ENCODE data around the gene CMBL.
"Not testable (repeated sequence)": the region's sequence is repeated elsewhere in the genome, so short reads cannot be mapped to it uniquely, and the experiment has no call there.

The CMBL gene

GRCh38 chr5:10257870-10258269, 49.8 kb downstream of the CMBL start:
- no peak for DNase-seq (ENCODE audit: low read depth in 3 of 3)

- DNase-seq (ENCODE audit: low read depth in 3 of 3): no peak
These were observed 53.0 kb downstream of the CMBL start for GRCh38 chr5:10254686-10255085.

- no peak for DNase-seq (ENCODE audit: low read depth in 3 of 3)
These were observed 54.3 kb downstream of the CMBL start for GRCh38 chr5:10253390-10253789.

- no peak for DNase-seq (ENCODE audit: low read depth in 3 of 3)
These were observed 56.3 kb downstream of the CMBL start for GRCh38 chr5:10251405-10251804.

- no peak for DNase-seq (ENCODE audit: low read depth in 3 of 3)
These were observed 56.9 kb downstream of the CMBL start for GRCh38 chr5:10250806-10251276.

- peak; percentile 70 to 85 (median 82) for DNase-seq (ENCODE audit: low read depth in 3 of 3)
These were observed 57.5 kb downstream of the CMBL start, which contains the start of gene CCT5 for GRCh38 chr5:10249948-10250805. Gene CCT5 (plus strand): TSS chr5:10250280. CDS start chr5:10250341, 61 bp downstream.

GRCh38 chr5:10248378-10249260, 59.1 kb downstream of the CMBL start:
- no peak for DNase-seq (ENCODE audit: low read depth in 3 of 3)

- DNase-seq (ENCODE audit: low read depth in 3 of 3): not testable (repeated sequence)
These were observed 60.5 kb downstream of the CMBL start for GRCh38 chr5:10247217-10247616.

GRCh38 chr5:10246761-10247160, 60.9 kb downstream of the CMBL start:
- DNase-seq (ENCODE audit: low read depth in 3 of 3): no peak

- no peak for DNase-seq (ENCODE audit: low read depth in 3 of 3)
These were observed 63.3 kb downstream of the CMBL start for GRCh38 chr5:10244342-10244944.

- no peak for DNase-seq (ENCODE audit: low read depth in 3 of 3)
These were observed 64.0 kb downstream of the CMBL start for GRCh38 chr5:10243660-10244240.

GRCh38 chr5:10235350-10235749, 72.4 kb downstream of the CMBL start:
- no peak for DNase-seq (ENCODE audit: low read depth in 3 of 3)

GRCh38 chr5:10233505-10233904, 74.2 kb downstream of the CMBL start:
- DNase-seq (ENCODE audit: low read depth in 3 of 3): no peak

GRCh38 chr5:10233011-10233410, 74.7 kb downstream of the CMBL start:
- DNase-seq (ENCODE audit: low read depth in 3 of 3): no peak

GRCh38 chr5:10232386-10232785, 75.3 kb downstream of the CMBL start:
- DNase-seq (ENCODE audit: low read depth in 3 of 3): no peak

- DNase-seq (ENCODE audit: low read depth in 3 of 3): no peak
These were observed 78.2 kb downstream of the CMBL start for GRCh38 chr5:10229306-10230048.

GRCh38 chr5:10228288-10228687, 79.4 kb downstream of the CMBL start:
- no peak for DNase-seq (ENCODE audit: low read depth in 3 of 3)
